DOHH2 (cell line): ENCODE results near the gene STYX.

Experiments
- EZH2phosphoT487 ChIP-seq: fragments of 200-600 bp; sonication (generic); IDR thresholded peaks from 2 replicates; pipeline ENCODE4 v1.6.1; 2017; ENCODE audit warnings: borderline replicate concordance, mild to moderate bottlenecking, antibody characterized with exemption, low read length, moderate library complexity, mixed read lengths
- TF ChIP-seq, protein P1 (sequence below): fragments of 200-600 bp; sonication (generic); IDR thresholded peaks from one replicate; pipeline ENCODE4 v1.5.1; 2014; ENCODE audit warnings: antibody characterized with exemption, mild to moderate bottlenecking, low read depth, low read length; ENCODE audit not compliant: poor library complexity, severe bottlenecking

DNA sequence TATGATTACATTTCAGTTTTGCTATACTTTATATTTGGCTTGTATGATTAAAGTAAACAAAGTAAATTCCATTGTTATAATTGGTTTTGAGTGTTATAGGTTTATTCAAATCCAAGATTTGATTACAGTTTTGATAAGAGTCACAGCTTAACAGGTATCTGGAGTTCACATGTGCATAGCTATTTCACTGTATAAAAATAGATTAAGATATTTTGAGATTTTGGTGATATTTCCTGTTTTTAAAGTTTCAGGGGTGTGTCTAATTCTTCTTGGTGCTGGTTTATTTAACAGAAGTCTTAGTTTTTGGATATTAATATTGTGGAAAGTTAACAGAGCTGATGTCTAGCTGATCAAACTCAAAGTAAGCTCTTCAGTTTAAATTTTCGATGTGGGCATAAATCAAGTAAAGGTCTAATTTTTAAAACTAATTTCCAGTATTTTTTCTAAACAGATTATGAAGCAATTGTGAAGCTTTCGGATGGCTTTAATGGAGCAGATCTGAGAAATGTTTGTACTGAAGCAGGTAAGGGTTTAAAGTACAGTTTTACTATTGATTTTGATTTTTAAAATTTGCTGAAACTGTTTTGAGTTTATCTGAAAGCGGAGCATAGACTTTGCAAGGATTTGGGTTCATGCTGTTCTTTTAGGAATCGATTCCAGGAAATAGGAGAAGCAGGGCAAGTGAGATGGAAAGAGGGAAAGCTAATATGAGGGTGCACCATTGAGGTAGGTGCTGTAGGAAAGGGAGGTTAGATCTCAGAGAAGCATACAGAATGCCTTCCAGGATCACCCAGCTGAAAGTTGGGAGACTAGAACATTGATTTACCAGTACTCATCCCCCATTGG lies 6.2 kb upstream of the STYX start:
- no peak for TF ChIP-seq EZH2phosphoT487
- TF ChIP-seq, protein P1, sequence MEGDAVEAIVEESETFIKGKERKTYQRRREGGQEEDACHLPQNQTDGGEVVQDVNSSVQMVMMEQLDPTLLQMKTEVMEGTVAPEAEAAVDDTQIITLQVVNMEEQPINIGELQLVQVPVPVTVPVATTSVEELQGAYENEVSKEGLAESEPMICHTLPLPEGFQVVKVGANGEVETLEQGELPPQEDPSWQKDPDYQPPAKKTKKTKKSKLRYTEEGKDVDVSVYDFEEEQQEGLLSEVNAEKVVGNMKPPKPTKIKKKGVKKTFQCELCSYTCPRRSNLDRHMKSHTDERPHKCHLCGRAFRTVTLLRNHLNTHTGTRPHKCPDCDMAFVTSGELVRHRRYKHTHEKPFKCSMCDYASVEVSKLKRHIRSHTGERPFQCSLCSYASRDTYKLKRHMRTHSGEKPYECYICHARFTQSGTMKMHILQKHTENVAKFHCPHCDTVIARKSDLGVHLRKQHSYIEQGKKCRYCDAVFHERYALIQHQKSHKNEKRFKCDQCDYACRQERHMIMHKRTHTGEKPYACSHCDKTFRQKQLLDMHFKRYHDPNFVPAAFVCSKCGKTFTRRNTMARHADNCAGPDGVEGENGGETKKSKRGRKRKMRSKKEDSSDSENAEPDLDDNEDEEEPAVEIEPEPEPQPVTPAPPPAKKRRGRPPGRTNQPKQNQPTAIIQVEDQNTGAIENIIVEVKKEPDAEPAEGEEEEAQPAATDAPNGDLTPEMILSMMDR: no peak
